Ramos (cell line): ENCODE measurements around the gene ZDHHC16.
"Not testable (repeated sequence)": the region's sequence is repeated elsewhere in the genome, so short reads cannot be mapped to it uniquely, and the experiment has no call there.

Experiments used
- in situ Hi-C: fragments of 300-500 bp; cut with MboI; formaldehyde crosslinking; loops from one replicate; pipeline ENCODE4 v1.14.3; 2022; ENCODE audit warnings: low sequenced_read_pairs; ENCODE audit not compliant: unreplicated experiment

The ZDHHC16 gene

GRCh38 chr10:97445722-97446639 is at the start of gene ZDHHC16, which contains the start of gene EXOSC1:
Gene ZDHHC16, plus strand, starts transcription at chr10:97446175. Its CDS starts 5,501 bp downstream, at chr10:97451676.
Gene EXOSC1, minus strand, starts transcription at chr10:97446006. Its CDS starts 21 bp downstream, at chr10:97445985.
- in situ Hi-C loops, result no loop called here

GRCh38 chr10:97399843-97400545 is 46.0 kb upstream of the ZDHHC16 start:
- in situ Hi-C loops, result no loop called here

GRCh38 chr10:97400665-97401454 is 45.1 kb upstream of the ZDHHC16 start, which contains the start of gene RRP12:
Gene RRP12, minus strand, starts transcription at chr10:97401340. Its CDS starts 109 bp downstream, at chr10:97401231.
- in situ Hi-C loops, result no loop called here

- in situ Hi-C loops, result no loop called here
Observed at GRCh38 chr10:97401455-97401919, 44.5 kb upstream of the ZDHHC16 start.

GRCh38 chr10:97404044-97404443 is 41.9 kb upstream of the ZDHHC16 start:
- in situ Hi-C loops, result no loop called here

- in situ Hi-C loops, result no loop called here
Observed at GRCh38 chr10:97406064-97406463, 39.9 kb upstream of the ZDHHC16 start.

- in situ Hi-C loops, result not testable (repeated sequence)
Observed at GRCh38 chr10:97406483-97406882, 39.5 kb upstream of the ZDHHC16 start.

GRCh38 chr10:97407211-97407951 is 38.6 kb upstream of the ZDHHC16 start:
- in situ Hi-C loops, result no loop called here

GRCh38 chr10:97407952-97408248 is 38.1 kb upstream of the ZDHHC16 start:
- in situ Hi-C loops, result no loop called here

GRCh38 chr10:97408496-97408992 is 37.4 kb upstream of the ZDHHC16 start:
- in situ Hi-C loops, result no loop called here

- in situ Hi-C loops, result no loop called here
Observed at GRCh38 chr10:97411406-97411805, 34.6 kb upstream of the ZDHHC16 start.

GRCh38 chr10:97412891-97413304 is 33.1 kb upstream of the ZDHHC16 start:
- in situ Hi-C loops, result no loop called here

GRCh38 chr10:97416565-97416964 is 29.4 kb upstream of the ZDHHC16 start:
- in situ Hi-C loops, result no loop called here

GRCh38 chr10:97423757-97424098 is 22.2 kb upstream of the ZDHHC16 start:
- in situ Hi-C loops, result not testable (repeated sequence)

GRCh38 chr10:97425964-97426775 is 19.8 kb upstream of the ZDHHC16 start, which contains the start of gene PGAM1:
Gene PGAM1, plus strand, starts transcription at chr10:97426191. Its CDS starts 117 bp downstream, at chr10:97426308.
- in situ Hi-C loops, result no loop called here

- in situ Hi-C loops, result no loop called here
Observed at GRCh38 chr10:97426776-97427570, 19.0 kb upstream of the ZDHHC16 start.

- in situ Hi-C loops, result no loop called here
Observed at GRCh38 chr10:97427571-97428179, 18.3 kb upstream of the ZDHHC16 start.
